HG03432 (cell line): ENCODE results near the gene GNAT1.
"Not testable (repeated sequence)": the region's sequence is repeated elsewhere in the genome, so short reads cannot be mapped to it uniquely, and the experiment has no call there.

ENCODE experiments used
- ATAC-seq: cut with Tn5 transposase; IDR thresholded peaks from one replicate; pipeline ENCODE4 v1.9.1; 2021; ENCODE audit warnings: mild to moderate bottlenecking, moderate library complexity; ENCODE audit not compliant: unreplicated experiment

The GNAT1 gene

GRCh38 chr3:50217681-50218080 lies 26.3 kb downstream of the GNAT1 start:
- no peak for ATAC-seq

- ATAC-seq: no peak
Measured at GRCh38 chr3:50218448-50218847, 27.0 kb downstream of the GNAT1 start.

GRCh38 chr3:50219285-50219684 lies 27.9 kb downstream of the GNAT1 start:
- ATAC-seq: no peak

- ATAC-seq: no peak
Measured at GRCh38 chr3:50220109-50220508, 28.7 kb downstream of the GNAT1 start.

- no peak for ATAC-seq
Measured at GRCh38 chr3:50221051-50221410, 29.6 kb downstream of the GNAT1 start.

- no peak for ATAC-seq
Measured at GRCh38 chr3:50221411-50222168, 30.2 kb downstream of the GNAT1 start.

DNA sequence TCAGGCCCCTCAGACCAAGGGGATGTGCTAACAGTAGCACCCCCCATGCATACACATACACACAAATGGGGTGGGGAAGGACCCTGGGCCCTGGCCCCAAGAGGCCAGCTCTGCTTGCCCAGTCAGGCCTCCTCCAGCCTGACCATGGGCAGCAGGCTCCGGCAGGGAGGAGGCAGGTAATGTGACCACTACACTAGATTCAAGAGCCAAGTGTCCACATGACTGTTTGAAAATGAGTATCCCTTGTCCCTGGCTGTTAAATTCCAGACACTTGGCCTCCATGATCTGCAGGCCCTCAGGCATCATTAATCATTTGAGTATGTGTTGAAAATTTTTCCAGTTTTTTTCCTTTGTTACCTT lies 30.7 kb downstream of the GNAT1 start:
- no peak for ATAC-seq

GRCh38 chr3:50224639-50225038 lies 33.2 kb downstream of the GNAT1 start:
- no peak for ATAC-seq

DNA sequence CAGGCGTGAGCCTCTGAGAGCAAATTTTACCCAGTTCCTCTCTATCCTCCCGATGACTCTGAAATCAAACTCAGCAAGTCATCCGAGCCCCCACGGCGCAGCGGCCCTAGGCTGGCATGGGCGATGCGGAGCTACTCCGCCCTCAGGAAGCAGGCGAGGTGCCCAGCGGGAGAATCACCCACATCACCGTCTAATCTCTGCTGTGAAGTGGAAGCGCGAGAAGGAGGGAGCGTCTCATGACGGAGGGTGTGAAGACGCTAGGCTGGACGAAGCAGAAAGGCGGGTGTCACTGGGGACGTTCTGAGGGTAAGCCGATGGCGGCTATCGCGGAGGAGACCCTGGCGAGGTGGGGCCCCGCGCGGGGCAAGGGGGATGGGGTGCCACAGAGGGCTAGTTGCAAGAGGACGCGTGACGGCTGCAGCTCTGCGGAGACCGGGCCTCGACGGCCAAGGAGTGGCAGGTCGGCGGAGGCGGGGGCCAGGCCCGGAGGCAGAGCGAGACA lies 35.5 kb downstream of the GNAT1 start:
- peak; percentile 17 for ATAC-seq

GRCh38 chr3:50227390-50228183 lies 36.2 kb downstream of the GNAT1 start:
- peak; percentile 83 for ATAC-seq

GRCh38 chr3:50228184-50228763 lies 36.9 kb downstream of the GNAT1 start:
- not testable (repeated sequence) for ATAC-seq

DNA sequence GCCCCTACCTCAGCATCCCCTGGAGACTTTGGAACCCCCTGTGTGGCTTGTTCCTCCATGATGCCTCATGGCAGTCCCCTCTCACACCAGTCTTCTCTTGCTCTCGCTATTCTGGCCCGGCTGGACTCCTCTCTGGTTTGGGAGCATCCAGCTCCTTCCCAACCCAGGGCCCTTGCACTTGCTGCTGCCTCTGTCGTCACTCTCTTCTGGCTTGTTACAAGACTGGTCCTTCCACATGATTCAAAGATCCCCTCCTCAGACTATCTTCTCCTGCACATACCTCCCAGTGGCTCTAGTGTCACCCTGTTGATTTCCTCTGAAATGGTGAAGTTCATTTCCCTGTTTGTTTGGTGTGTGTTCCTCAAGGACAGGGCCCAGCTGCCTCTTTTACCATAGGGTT lies 38.1 kb downstream of the GNAT1 start:
- ATAC-seq: no peak

- ATAC-seq: no peak
Measured at GRCh38 chr3:50230104-50230793, 38.8 kb downstream of the GNAT1 start.

- no peak for ATAC-seq
Measured at GRCh38 chr3:50230794-50231125, 39.4 kb downstream of the GNAT1 start.

- ATAC-seq: no peak
Measured at GRCh38 chr3:50231581-50231980, 40.2 kb downstream of the GNAT1 start.

GRCh38 chr3:50232303-50232702 lies 40.9 kb downstream of the GNAT1 start:
- no peak for ATAC-seq

DNA sequence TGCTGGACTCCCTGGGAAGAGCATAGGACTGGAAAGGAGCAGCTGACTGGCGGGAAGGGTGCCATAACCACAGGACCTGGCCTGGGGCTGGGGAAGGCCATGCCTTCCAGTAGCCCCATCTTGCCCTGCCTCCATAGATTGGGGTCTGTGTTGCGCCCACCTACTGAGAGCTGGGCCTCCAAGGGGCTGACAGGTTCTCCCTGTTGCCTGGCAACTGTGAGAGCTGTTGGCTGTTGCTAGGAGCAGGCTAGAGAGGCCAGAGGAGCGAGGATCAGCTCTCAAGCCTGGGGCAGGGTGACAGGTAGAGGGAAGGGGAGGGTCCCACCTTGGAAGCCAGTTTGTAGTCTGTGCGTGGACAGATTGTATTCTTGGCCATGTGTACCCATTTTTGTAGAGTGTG lies 41.8 kb downstream of the GNAT1 start:
- ATAC-seq: no peak

- peak; percentile 92 for ATAC-seq
Measured at GRCh38 chr3:50235716-50236483, 44.5 kb downstream of the GNAT1 start, which contains the start of gene GNAI2. GNAI2 (plus strand) TSS chr3:50236204; CDS start chr3:50236336, 132 bp downstream.

GRCh38 chr3:50236484-50237132 lies 45.2 kb downstream of the GNAT1 start:
- no peak for ATAC-seq

- no peak for ATAC-seq
Measured at GRCh38 chr3:50237133-50237651, 45.8 kb downstream of the GNAT1 start.
